ENCODE data around the gene RFX4. TPM values are rescaled to one million over a fixed set of nuclear protein-coding genes. Genes with fewer than 3 reads are reported as not detected.

Gene RFX4
- total and polyA plus RNA-seq, 10 of the 15 experiments (the other 5 are each of a cell fraction or from before 2014, with no cell fraction given), result 0.02 to 0.23 TPM; not detected in 8

DNA sequence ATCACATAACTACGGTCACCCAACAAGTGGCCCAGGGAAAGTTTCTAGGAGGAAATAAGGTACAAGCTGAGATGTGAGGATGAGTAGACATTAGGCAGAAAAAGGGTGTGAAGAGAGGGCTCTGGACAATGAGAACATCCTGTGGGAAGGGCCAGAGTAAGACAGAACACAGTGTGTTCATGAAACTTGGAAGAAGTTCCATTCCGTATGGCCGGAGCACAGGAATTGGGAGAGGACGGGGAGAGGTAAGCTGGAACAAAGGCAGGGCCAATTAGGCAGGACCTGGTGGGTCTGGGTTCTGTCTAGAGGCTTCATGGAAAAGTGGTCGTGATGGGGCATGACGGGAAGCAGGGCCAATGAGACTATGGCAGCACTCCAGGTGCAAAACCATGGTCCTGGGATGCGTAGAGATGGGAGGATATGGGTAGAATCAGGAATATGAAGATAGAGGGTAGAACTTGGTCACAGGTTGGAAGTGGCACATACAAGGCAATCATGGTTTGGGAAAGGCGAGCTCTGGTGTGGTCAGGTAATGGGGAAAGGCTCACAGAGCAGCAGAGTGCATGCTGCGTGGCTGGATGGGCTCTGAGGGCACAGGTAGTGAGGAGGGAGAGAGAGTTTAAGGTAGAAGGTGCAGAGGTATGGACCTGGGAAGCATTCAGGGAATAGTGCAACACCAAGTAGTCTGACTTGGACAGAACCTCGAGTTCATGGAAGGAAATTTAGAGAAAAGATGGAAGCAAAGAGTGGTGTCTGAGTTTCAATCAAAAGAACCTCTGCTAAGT, 93.0 kb downstream of the RFX4 start (continued):
- TF ChIP-seq E2F8 (IDR thresholded peaks at IDR 0.05; ENCODE audit: low read depth, partially characterized antibody), result no peak
- no peak for TF ChIP-seq NR2F1 (conservative IDR thresholded peaks at IDR 0.05)
- TF ChIP-seq YY1 (IDR thresholded peaks at IDR 0.05; ENCODE audit: low read depth, low read length), result no peak
- TF ChIP-seq HDAC2 (IDR thresholded peaks at IDR 0.05), result no peak
- TF ChIP-seq POLR2AphosphoS5 (IDR thresholded peaks at IDR 0.05; ENCODE audit: low read length), result no peak
- TF ChIP-seq ETV6 (conservative IDR thresholded peaks at IDR 0.05 in 1 of 2, IDR thresholded peaks at IDR 0.05 in 1 of 2; ENCODE audit: borderline replicate concordance in 1 of 2, low read depth in 1 of 2), result no peak
- TF ChIP-seq ZBED1 (IDR thresholded peaks at IDR 0.05; ENCODE audit: borderline replicate concordance), result no peak

DNA sequence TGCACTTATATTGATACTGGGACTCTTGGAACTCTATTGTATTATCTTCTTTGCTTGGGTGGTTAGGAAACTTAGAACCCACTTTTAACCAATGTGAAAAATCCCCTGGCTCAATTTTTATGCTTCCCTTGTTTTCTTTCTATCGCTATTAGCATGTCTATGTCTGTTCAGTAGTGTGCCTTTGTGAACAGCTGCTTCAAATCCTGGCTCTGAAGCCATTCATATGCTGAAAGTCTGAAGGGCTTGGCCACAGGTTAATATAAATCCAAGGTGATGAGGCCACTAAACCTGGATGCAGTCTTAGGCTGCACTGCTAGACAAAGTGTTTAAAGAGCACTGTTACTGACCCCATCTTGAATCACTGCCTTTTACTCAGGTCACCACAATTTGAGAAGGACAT, 96.8 kb downstream of the RFX4 start:
- RAD21 ChIA-PET (ENCODE audit: unreplicated experiment), result no interaction called here
- POLR2A ChIA-PET, result no interaction called here
- no peak for ATAC-seq

More for the DNA sequence above, 96.8 kb downstream of the RFX4 start:
- Histone ChIP-seq H3K4me2 (ENCODE audit: control insufficient read depth, insufficient read depth) (no peak overlapping the region), H3K9ac (ENCODE audit: control insufficient read depth, insufficient read depth, low read length) (no peak overlapping the region), H3K4me3 (no peak overlapping the region), H3K4me1 (ENCODE audit: control insufficient read depth, insufficient read depth, low read length) (no peaks in the 10 kb centered on the region), H3K27me3 (replicated peaks in 1 of 2; ENCODE audit: control insufficient read depth in 2 of 2, insufficient read depth in 2 of 2, low read length in 1 of 2) (no peaks in the 10 kb centered on the region), H3K27ac (ENCODE audit: control insufficient read depth, insufficient read depth) (no peak overlapping the region), H3K9me3 (replicated peaks; ENCODE audit: control insufficient read depth, insufficient read depth, low read length) (no peaks in the 10 kb centered on the region), H2AFZ (ENCODE audit: control insufficient read depth, low read depth, low read length) (no peak overlapping the region), H4K20me1 (ENCODE audit: control insufficient read depth, insufficient read depth) (no peaks in the 10 kb centered on the region), H3K79me2 (ENCODE audit: control insufficient read depth, insufficient read depth, low read length) (no peaks in the 10 kb centered on the region), H3K36me3 (ENCODE audit: control insufficient read depth in 2 of 2, insufficient read depth in 2 of 2, low read length in 1 of 2) (no peaks in the 10 kb centered on the region)
- TF ChIP-seq MXI1 (IDR thresholded peaks at IDR 0.05; ENCODE audit: low read depth, low read length), result no peak
- no peak for TF ChIP-seq TCF3 (IDR thresholded peaks at IDR 0.05; ENCODE audit: borderline replicate concordance, insufficient read depth, low read depth, low read length)
- no peak for TF ChIP-seq PRDM15 (CRISPR knock-in tag; IDR thresholded peaks at IDR 0.05)
- no peak for TF ChIP-seq SIN3A (IDR thresholded peaks at IDR 0.05; ENCODE audit: low read depth, low read length)
- no peak for TF ChIP-seq HDAC6 (IDR thresholded peaks at IDR 0.05; ENCODE audit: unreplicated experiment)
- no peak for TF ChIP-seq JUNB (IDR thresholded peaks at IDR 0.05)
- intact Hi-C loops (cut with micrococcal nuclease; ENCODE audit: unreplicated experiment) (no loop called here), in situ Hi-C loops (cut with MboI) (no loop called here)
- BruUV-seq (replicated peaks), result no TSS peak
- 0% methylated on average over 1 of the region's 1 CpG for WGBS (ENCODE audit: insufficient coverage, insufficient replicate concordance, low lambda C conversion rate, missing lambda C conversion rate)
- SMC1A ChIA-PET (ENCODE audit: uncharacterized antibody, unreplicated experiment), result interaction anchor here (1.1 kb wide), 1 partner anchor 9 kb away, joined by 4 read pairs; no protein-coding TSS in a partner anchor
- CTCF ChIA-PET, result no interaction called here
- DNase-seq (ENCODE audit: low read depth, low spot score) (no peak), FAIRE-seq (no peak)

Measured in GM12878 (cell line).